GM18951 (cell line): ENCODE results near the gene TMC8.
"Not testable (repeated sequence)": the region's sequence is repeated elsewhere in the genome, so short reads cannot be mapped to it uniquely, and the experiment has no call there.

ENCODE experiments used
- POLR2A ChIP-seq: IDR thresholded peaks from 4 replicates; pipeline ENCODE4 v1.6.1; 2011; ENCODE audit warnings: mild to moderate bottlenecking; ENCODE audit not compliant: insufficient read length, insufficient read depth; ENCODE audit errors: extremely low read depth
- in situ Hi-C: fragments of 300-500 bp; cut with MboI; formaldehyde crosslinking; loops from one replicate; pipeline ENCODE4 v1.12.0; 2022; ENCODE audit warnings: low sequenced_read_pairs, mixed read lengths, inconsistent platforms; ENCODE audit not compliant: unreplicated experiment

Gene TMC8, protein sequence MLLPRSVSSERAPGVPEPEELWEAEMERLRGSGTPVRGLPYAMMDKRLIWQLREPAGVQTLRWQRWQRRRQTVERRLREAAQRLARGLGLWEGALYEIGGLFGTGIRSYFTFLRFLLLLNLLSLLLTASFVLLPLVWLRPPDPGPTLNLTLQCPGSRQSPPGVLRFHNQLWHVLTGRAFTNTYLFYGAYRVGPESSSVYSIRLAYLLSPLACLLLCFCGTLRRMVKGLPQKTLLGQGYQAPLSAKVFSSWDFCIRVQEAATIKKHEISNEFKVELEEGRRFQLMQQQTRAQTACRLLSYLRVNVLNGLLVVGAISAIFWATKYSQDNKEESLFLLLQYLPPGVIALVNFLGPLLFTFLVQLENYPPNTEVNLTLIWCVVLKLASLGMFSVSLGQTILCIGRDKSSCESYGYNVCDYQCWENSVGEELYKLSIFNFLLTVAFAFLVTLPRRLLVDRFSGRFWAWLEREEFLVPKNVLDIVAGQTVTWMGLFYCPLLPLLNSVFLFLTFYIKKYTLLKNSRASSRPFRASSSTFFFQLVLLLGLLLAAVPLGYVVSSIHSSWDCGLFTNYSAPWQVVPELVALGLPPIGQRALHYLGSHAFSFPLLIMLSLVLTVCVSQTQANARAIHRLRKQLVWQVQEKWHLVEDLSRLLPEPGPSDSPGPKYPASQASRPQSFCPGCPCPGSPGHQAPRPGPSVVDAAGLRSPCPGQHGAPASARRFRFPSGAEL

DNA sequence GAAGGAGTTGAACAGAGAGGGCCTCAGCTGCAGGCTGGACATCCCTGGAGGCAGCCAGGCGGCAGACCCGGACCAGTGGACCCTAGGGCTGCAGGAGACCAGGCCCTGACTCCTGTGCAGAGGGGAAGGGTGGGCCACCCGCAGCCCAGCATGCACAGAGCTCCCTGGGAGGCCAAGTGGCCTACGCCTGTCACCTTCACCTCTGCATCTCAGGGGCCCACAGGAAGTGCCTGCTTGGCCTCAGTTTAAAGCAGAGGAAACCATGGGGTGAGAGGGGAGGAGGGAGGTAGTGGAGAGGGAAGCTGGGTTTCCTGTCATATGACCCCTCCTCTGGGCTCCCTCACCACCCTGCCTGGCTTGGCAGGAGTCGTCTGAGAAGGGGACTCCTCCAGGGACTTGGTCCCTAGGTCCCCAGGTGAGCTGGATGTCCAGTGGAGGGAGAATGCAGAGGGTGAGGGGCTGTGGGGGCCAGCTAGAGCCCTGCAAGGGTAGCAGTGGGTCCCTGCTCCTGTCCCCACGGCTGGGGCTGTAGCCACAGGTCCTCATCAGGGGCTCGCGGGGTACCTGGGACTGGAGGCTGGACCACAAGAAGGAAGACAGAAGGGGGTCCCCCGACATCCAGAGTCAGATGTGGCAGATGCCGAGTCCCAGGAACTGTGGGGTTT lies at the start of gene TMC8:
Gene TMC8 (plus strand): TSS at position 335 of the 665 bp plus-strand sequence. CDS start 818 bp downstream, outside the sequence.
- in situ Hi-C loops, result no loop called here
- peak; percentile 79 for TF ChIP-seq POLR2A

DNA sequence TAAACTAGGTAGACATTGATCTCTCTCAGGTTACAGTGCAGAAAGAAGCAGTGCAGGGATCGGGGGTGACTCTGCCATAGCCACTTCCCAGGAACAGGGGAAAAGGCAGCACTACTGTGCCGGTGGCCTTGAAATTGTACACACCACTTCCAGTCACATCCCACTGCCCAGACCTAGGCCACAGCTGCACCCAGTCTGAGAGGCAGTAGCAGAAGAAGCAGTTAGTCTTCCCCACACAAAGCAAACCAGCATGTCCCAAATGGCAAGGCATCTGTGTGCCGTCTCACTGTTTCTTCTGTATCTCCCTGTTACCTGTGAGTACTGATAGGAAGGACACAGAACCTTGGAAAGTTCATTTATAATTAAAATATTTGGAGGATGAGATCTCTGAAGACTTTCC lies 49.0 kb upstream of the TMC8 start:
- in situ Hi-C loops, result no loop called here
- TF ChIP-seq POLR2A, result no peak

DNA sequence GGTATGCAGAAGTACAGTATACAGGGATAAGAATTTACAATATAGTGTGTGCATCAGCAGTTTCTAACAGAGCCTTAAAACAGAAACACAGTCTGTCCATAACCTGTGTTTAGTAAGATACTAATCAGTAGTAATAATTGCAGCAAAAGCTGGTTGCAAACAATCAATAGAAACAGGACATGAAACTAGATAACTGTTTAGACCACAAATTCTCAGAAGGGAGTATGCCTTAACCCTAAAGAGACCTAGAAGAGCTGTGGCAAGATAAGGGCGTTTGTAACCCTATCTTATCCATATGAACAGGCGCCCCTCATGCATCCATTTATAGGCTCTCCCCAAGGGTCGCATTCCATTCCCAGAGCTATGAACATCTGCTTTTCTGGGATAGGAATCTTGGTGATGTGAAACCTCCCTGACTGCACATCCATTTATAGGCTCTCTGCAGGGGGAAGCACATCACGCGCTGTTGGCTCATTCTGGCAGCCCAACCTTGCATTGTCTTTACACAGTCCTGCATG lies 48.2 kb upstream of the TMC8 start:
- in situ Hi-C loops, result not testable (repeated sequence)

DNA sequence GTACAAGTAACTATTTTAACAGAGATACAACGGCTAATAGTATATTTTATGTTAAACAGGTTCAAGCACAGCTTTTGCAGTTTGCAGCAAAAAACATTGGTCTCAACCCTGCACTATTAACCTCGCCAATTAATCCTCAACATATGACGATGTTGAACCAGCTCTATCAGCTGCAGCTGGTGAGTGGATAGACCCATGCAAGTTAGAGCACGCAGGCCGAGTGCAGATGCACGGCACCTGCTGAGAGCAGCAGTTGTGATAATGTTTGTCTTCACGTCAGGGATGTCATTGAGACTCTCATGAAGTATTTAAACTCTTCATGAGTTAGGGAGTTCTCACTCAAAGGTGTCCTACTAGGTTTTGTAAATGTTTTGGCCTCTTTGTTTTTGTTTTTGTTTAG lies 47.6 kb upstream of the TMC8 start:
- TF ChIP-seq POLR2A, result no peak
- in situ Hi-C loops, result no loop called here

DNA sequence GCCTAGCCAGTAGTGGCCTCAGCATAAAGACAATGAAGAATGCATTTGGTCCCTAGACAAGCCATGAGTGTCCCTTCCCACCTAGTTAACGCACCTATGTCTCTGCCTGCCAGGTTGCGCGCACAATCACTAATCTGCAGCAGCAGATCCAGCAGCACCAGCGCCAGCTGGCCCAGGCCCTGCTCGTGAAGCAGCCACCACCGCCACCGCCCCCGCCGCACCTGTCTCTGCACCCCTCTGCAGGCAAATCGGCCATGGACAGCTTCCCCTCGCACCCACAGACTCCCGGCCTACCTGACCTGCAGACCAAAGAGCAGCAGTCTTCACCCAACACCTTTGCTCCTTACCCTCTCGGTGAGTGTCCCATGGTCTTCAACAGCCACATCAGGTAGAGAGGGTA lies 43.8 kb upstream of the TMC8 start:
- no peak for TF ChIP-seq POLR2A
- in situ Hi-C loops, result no loop called here

GRCh38 chr17:78088529-78088928 lies 42.0 kb upstream of the TMC8 start:
- in situ Hi-C loops, result no loop called here
- no peak for TF ChIP-seq POLR2A

GRCh38 chr17:78089576-78090281 lies 40.8 kb upstream of the TMC8 start:
- TF ChIP-seq POLR2A, result no peak
- in situ Hi-C loops, result no loop called here

DNA sequence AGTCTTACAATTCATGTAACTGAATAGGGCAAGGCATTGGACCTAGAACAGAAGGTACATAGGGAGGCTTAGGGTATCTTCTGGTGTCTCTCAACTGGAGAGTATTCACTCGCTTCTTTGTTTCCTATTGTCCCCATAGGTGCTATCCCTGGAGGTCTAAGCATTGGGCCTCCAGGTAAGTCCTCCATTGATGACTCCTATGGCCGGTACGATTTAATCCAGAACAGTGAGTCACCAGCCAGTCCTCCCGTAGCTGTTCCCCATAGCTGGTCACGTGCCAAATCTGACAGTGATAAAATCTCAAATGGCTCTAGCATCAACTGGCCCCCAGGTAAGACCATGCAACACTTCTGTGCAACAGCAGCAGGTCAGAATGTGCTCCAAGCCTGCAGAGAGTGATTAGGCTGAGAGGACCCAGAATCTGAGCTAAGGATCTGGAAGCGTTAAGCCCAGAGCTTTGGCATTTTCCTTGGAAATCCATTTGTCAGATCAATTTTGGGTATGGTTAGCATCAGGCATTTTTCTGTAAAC lies 37.7 kb upstream of the TMC8 start:
- TF ChIP-seq POLR2A, result no peak
- in situ Hi-C loops, result no loop called here

DNA sequence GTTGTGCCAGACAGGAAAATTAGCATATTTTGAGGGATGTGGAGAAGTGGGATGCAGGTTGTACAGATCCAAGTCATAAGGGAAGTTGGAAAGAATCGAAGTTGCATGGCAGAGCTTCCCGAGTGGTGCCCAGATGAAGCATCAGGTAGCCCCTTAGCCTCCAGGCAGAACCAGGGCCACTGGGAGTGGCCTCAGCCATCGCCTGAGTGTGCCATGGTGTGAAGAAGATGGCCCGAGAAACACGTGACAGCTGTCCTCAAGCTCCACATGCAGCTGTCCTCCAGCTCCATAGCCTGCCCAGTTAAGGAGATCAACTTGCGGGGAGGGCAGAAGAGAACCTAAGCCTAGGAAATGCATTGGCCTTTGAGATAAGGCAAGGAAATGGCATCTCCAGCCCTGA lies 35.5 kb upstream of the TMC8 start:
- in situ Hi-C loops, result no loop called here
- no peak for TF ChIP-seq POLR2A

GRCh38 chr17:78096093-78096492 lies 34.5 kb upstream of the TMC8 start:
- no peak for TF ChIP-seq POLR2A
- in situ Hi-C loops, result no loop called here

DNA sequence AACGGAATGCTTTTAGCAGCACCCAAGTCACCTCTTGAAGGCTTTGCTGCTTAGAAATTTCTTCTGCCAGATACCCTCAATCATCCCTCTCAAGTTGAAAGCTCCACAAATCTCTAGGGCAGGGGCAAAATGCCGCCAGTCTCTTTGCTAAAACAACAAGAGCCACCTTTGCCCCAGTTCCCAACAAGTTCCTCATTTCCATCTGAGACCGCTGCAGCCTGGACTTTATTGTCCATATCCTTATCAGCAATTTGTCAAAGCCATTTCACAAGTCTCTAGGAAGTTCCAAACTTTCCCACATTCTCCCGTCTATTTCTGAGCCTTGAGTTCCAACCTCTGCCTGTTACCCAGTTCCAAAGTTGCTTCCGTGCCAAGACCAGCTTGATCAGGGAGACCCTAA lies 29.5 kb upstream of the TMC8 start:
- TF ChIP-seq POLR2A, result no peak
- in situ Hi-C loops, result no loop called here

- in situ Hi-C loops, result no loop called here
- TF ChIP-seq POLR2A, result no peak
Observed at GRCh38 chr17:78101542-78101941, 29.0 kb upstream of the TMC8 start.

GRCh38 chr17:78103311-78103710 lies 27.3 kb upstream of the TMC8 start:
- in situ Hi-C loops, result no loop called here
- no peak for TF ChIP-seq POLR2A
